ENCODE data around the gene STXBP4.
"Not testable (repeated sequence)": the region's sequence is repeated elsewhere in the genome, so short reads cannot be mapped to it uniquely, and the experiment has no call there.

The STXBP4 gene

DNA sequence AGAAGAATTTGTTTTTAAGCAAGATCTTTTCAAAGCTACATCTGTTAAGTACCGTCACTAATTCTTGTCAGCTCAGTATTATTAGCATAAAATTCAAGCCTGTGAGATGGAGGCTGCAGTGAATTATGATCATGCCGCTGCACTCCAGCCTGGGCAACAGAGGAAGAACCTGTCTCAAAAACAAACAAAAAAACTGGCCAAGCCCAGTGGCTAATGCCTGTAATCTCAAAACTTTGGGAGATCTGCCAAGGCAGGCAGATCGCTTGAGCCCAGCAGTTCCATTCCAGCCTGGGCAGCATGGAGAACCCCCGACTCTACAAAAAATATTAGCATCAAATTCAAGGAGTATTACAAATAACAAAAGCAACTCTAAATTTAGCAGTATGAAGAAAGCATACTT, 88.0 kb downstream of the STXBP4 start:
- peak; percentile 6 for DNase-seq

GRCh38 chr17:55057184-55057583, 88.6 kb downstream of the STXBP4 start:
- no peak for DNase-seq

- DNase-seq: no peak
Measured at GRCh38 chr17:55059724-55060123, 91.2 kb downstream of the STXBP4 start.

DNA sequence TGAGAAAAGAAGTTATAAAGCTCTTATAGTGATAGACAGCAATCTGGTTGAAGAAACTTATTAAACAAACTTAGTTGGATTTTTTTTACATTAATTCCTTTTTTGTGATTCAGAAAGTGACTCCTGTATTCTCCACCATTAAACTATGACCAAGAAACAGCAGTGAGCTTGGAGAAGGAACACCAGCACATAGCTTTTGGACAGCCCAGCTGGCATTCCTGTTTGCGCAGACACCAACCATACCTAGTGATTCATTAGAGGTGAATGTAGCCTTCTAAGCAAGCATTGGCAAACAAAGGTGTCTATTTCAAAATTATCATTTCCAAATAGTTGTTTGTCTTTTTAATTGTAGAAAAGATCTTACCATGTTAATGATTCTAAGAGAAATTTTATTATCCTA, 94.4 kb downstream of the STXBP4 start:
- no peak for DNase-seq

GRCh38 chr17:55063885-55064874, 95.6 kb downstream of the STXBP4 start:
- no peak for DNase-seq

DNA sequence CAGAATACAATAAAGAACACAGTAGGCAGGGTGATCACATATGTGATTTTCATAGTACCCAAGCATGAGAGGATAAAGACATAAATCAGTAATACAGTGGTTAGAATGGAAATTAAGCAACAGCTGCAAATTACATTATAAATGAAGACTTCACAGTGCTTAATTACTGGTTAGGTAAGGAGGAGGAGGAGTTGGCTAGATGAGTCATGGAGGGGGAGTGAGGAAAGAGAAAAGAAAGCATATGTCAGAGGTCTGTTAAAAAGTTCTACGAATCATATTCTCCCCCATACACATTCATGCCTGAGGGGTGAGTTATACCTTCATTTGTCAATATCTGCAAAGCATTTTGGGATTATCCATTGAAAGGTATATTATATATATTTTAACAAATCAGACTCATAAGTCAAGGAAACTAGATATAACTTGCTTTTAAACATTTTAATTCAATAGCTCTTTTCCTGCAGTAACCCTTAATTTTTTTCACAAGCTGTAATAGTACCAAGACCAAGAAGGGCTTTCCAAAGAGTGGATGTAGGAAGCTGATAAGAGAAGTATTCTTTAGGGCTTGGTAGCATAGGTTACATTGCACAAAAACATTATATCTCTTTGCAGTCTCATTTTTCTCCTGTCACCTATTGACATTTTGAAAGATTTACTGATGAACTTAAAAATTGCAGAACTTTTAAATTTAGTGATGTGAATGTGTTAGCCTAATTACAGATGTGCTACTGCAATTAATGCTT, 99.3 kb downstream of the STXBP4 start:
- no peak for DNase-seq

DNA sequence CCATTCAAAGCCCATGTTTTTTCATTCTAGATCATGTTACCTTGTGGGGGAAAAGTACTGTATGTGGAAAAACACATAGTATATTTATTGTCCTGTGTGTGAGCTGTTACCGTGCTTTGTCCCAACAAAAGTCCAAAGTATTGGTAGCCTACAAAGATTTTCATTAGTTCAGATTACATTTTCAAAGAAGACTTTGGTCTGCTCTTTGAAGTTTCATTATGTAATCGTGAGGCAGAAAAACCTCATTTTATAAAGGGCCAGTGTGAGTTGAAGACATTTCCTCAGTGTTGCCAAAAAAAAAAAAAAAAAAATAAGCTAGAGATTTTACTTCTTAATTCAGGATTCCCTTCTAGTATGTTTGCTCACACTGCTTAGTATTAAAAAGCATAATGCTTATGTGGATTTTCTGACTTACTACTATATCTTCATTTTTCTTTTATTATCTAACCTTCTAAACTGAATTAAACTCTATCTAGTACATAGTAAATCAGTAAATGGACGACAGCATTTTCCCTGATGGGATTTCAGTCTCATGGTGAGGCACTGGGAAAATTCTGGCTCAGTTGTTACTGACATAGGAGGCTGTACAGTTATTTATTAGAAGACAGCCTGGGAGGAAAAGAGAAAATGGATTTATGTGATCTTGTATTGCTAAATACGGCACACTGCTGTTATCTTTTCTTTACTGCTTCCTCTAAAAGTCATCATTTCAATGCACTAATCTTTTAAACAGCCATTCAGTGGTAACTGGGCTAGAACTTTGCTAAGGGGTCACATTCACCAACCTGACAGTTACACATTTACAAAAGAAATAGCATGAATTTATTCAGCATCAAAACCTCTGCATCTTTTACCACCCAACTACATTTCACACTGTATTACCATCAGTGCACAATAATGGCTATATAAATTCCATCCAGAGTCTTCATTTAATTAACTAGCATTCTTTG, 100.6 kb downstream of the STXBP4 start:
- no peak for DNase-seq

- no peak for DNase-seq
Measured at GRCh38 chr17:55069983-55070529, 101.5 kb downstream of the STXBP4 start.

- no peak for DNase-seq
Measured at GRCh38 chr17:55072898-55073297, 104.3 kb downstream of the STXBP4 start.

- not testable (repeated sequence) for DNase-seq
Measured at GRCh38 chr17:55073467-55073866, 104.9 kb downstream of the STXBP4 start.

DNA sequence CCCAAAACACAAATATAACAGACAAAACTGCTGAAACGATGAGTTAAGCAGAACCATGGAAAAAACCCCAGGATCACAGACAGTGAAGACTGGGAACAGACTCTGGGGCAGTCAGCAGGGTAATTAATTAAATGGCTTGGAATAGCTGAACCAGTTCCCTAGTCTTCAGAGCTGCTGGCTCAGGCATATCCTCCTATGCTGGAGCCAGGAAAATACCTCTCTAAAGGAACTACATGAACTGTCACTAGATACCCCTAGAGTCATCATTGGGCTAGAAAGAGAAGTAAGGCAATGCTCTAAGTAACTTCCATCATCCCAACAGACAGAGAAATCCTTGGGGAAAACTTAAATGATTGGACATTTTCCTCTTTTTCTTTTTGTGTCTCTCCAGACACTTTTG, 113.0 kb downstream of the STXBP4 start:
- no peak for DNase-seq

DNA sequence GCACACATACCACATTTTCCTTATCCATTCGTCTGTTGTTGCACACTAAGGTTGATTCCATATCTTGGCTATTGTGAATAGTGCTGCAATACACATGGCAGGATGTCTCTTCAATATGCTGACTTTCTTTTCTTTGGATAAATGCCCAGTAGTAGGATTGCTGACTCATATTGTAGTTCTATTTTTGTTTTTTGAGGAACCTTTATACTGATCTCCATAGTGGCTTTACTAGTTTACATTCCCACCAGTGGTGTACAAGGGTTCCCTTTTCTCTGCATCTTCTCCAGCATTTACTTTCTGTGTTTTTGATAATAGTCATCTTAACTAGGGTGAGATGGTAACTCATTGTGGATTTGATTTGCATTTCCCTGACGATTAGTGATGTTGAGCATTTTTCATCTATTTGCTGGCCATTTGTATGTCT, 118.1 kb downstream of the STXBP4 start:
- no peak for DNase-seq

DNA sequence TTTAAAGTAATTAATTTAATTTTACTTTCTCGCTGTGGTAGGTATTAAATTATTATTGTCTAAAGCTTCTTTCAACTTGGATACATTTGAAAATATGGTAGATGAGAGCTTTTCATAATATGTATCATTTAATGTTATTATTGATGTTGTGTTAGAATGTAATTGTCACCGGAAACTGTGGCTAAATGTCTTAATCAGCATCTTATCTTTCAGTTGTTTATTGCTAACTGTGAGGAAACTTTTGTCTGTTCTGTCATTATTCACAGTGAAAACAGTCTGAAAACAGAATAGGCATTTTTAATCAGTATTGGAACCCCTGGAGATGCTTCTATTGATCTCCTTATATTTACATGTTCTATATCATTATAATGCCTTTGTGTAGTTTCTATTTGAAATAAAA, 120.7 kb downstream of the STXBP4 start:
- DNase-seq: no peak

- no peak for DNase-seq
Measured at GRCh38 chr17:55090079-55090492, 121.5 kb downstream of the STXBP4 start.

DNA sequence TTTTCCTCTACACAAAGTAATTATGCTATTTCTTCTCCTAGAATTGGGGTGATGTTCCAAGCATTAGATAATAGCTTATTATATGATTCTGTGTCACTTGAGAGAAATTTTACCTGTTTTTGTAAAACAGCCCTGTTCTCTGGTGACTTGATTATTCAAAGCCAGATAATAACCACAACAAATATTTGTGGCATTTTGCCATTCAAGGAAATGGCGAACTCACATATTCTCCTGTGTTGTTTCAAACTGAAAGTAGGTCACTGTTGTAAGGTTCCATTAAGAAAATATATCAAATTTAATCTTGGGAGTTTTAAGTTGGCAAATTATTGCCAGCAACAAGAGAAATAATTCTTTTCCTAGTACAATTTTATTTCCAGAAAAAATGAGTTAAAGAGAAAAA, 124.8 kb downstream of the STXBP4 start:
- DNase-seq: no peak

- DNase-seq: no peak
Measured at GRCh38 chr17:55098765-55099164, 130.2 kb downstream of the STXBP4 start.

DNA sequence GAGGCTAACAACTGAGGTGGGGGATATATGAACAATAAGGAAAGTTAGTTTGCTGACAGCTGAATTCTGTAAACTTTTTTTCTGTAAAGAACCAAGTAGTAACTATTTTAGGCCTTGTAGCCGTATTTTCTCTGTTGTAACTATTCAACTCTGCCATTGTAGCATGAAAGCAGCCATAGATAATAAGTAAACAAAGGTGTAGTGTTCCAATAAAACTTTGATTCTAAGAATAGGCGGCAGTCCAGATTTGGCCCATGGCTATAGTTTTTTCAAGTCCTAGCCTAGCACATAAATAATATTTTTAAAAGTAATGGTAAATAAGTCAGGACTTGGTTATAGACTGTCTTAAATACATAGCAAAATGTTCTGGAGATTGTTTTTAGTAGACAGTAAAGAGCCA, 142.0 kb downstream of the STXBP4 start:
- DNase-seq: no peak

DNA sequence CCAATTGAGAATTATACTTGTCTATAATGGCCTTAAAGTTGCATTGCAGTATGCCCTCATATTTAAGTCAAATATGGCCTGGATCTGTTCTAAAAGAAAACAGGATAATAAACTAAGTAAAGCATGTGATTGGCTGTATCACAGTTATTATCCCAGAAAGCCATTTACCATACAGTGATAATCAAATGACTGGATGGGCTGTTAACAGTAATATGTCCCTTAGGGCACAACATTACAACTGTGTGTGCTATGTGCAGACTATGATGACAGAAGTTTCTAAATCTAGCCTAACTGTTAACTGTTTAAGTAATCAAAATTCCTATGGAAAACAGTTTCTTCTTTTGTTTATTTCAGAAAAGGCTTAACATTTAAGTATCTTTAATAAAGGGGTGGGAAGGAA, 145.7 kb downstream of the STXBP4 start:
- DNase-seq: no peak

GRCh38 chr17:55116440-55116914, 147.9 kb downstream of the STXBP4 start:
- no peak for DNase-seq

- no peak for DNase-seq
Measured at GRCh38 chr17:55117164-55117563, 148.6 kb downstream of the STXBP4 start.

GRCh38 chr17:55120651-55121050, 152.1 kb downstream of the STXBP4 start:
- DNase-seq: no peak

- DNase-seq: no peak
Measured at GRCh38 chr17:55121268-55121667, 152.7 kb downstream of the STXBP4 start.
